Fibroblast of skin of back (primary cell): Measurements from ENCODE around the gene MIGA2.

Experiments used
- DNase-seq: peaks from one replicate; pipeline ENCODE4 v3.0.0-alpha.2; 2013

MIGA2 gene

GRCh38 chr9:129037767-129038098 lies 1.3 kb downstream of the MIGA2 start:
- no peak for DNase-seq

- DNase-seq, result no peak
Observed at GRCh38 chr9:129038109-129038852, 1.9 kb downstream of the MIGA2 start.

- no peak for DNase-seq
Observed at GRCh38 chr9:129040113-129040643, 3.8 kb downstream of the MIGA2 start.

- no peak for DNase-seq
Observed at GRCh38 chr9:129042016-129042415, 5.6 kb downstream of the MIGA2 start.

GRCh38 chr9:129052592-129052991 lies 16.2 kb downstream of the MIGA2 start:
- no peak for DNase-seq

- DNase-seq, result no peak
Observed at GRCh38 chr9:129053020-129053419, 16.6 kb downstream of the MIGA2 start.

- no peak for DNase-seq
Observed at GRCh38 chr9:129054163-129054851, 17.9 kb downstream of the MIGA2 start.

- DNase-seq, result no peak
Observed at GRCh38 chr9:129058965-129059795, 22.8 kb downstream of the MIGA2 start.

- no peak for DNase-seq
Observed at GRCh38 chr9:129059796-129060785, 23.7 kb downstream of the MIGA2 start.

- DNase-seq, result no peak
Observed at GRCh38 chr9:129060991-129061390, 24.6 kb downstream of the MIGA2 start.

- no peak for DNase-seq
Observed at GRCh38 chr9:129063061-129063460, 26.6 kb downstream of the MIGA2 start.

- DNase-seq, result no peak
Observed at GRCh38 chr9:129064499-129064908, 28.1 kb downstream of the MIGA2 start.

GRCh38 chr9:129068110-129068509 lies 31.7 kb downstream of the MIGA2 start:
- no peak for DNase-seq

- no peak for DNase-seq
Observed at GRCh38 chr9:129068990-129069861, 32.8 kb downstream of the MIGA2 start.

GRCh38 chr9:129069862-129070641 lies 33.6 kb downstream of the MIGA2 start:
- DNase-seq, result no peak

GRCh38 chr9:129070696-129071525 lies 34.5 kb downstream of the MIGA2 start:
- no peak for DNase-seq

GRCh38 chr9:129071526-129072126 lies 35.2 kb downstream of the MIGA2 start:
- no peak for DNase-seq

GRCh38 chr9:129072171-129072570 lies 35.7 kb downstream of the MIGA2 start:
- DNase-seq, result no peak

- DNase-seq, result no peak
Observed at GRCh38 chr9:129073404-129073803, 37.0 kb downstream of the MIGA2 start.
